Panc1 (cell line): ENCODE measurements around the gene DZANK1.

Experiments used
- CTCF ChIP-seq: fragments of 450-650 bp; IDR thresholded peaks from 2 replicates; pipeline ENCODE4 v1.5.1; 2017; ENCODE audit warnings: mild to moderate bottlenecking
- POLR2AphosphoS5 ChIP-seq: IDR thresholded peaks from 2 replicates; pipeline ENCODE4 v1.6.1; 2012; ENCODE audit warnings: mild to moderate bottlenecking, low read depth, low read length, moderate library complexity
- REST ChIP-seq, 2 experiments: IDR thresholded peaks; 2 replicates each; pipeline ENCODE4 v1.6.1; 2011 to 2012; ENCODE audit warnings: low read depth in 2 of 2, control low read depth in 1 of 2, low read length in 1 of 2, mild to moderate bottlenecking in 1 of 2, moderate library complexity in 1 of 2; ENCODE audit not compliant: insufficient read depth in 1 of 2
- SIN3A ChIP-seq: IDR thresholded peaks from 2 replicates; pipeline ENCODE4 v1.6.1; 2012; ENCODE audit warnings: low read depth, mild to moderate bottlenecking, low read length, moderate library complexity, borderline replicate concordance; ENCODE audit not compliant: insufficient read depth
- TCF7L2 ChIP-seq: IDR thresholded peaks from 2 replicates; pipeline ENCODE4 v1.6.1; 2011; ENCODE audit warnings: mild to moderate bottlenecking, low read depth, low read length, inconsistent platforms

GRCh38 chr20:18391686-18392085 is 75.1 kb downstream of the DZANK1 start:
- TF ChIP-seq CTCF (no peak), POLR2AphosphoS5 (no peak), REST (IDR thresholded peaks at IDR 0.05; ENCODE audit: insufficient read depth in 1 of 2, low read depth in 2 of 2, low read length in 1 of 2) (no peak), SIN3A (no peak), TCF7L2 (no peak)
